Measurements from ENCODE around the gene TNP1. TPM values are rescaled to one million over a fixed set of nuclear protein-coding genes. Genes with fewer than 3 reads are reported as not detected.

The TNP1 gene
- total and polyA plus RNA-seq, 4 experiments from 2014 or later, result not detected

DNA sequence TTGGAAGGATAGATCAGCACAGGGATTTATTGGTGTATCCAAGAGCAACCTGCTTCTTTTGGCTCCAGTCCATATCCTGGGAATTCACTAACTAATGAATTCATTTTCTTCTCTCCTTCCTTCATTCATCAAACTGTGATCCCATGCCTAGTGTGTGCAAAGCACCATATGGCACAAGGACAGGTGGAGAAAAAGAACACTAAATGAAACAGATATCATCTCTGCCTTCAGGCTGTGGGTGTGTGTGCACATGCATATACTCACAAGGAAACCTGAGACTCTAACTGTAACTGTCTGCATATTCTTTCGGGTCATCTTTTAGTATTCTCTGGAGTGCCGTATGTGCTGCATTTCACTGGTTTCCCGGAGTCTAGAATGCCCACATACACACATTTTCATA is 20.2 kb downstream of the TNP1 start:
- peaks cover 1 to 6% of the 10 kb centered on the region in 2 donors for H3K27me3 Mint-ChIP-seq
- no peak overlapping the region for H3K4me3 Mint-ChIP-seq
- H3K4me1 Mint-ChIP-seq, result no peaks in the 10 kb centered on the region
- no peak overlapping the region for H3K27ac Mint-ChIP-seq
- H3K27ac ChIP-seq (ENCODE audit: low read depth, low read length), result no peak overlapping the region
- H3K27me3 ChIP-seq (ENCODE audit: insufficient read depth, low read length), result no peaks in the 10 kb centered on the region
- peaks cover 0 to 3% (median 0%) of the 10 kb centered on the region in 8 donors for H3K9me3 Mint-ChIP-seq
- ChIA-PET POLR2A (ENCODE audit: partially characterized antibody) (no interaction called here), CTCF (ENCODE audit: partially characterized antibody) (no interaction called here)
- H3K36me3 ChIP-seq (ENCODE audit: insufficient read depth, low read length), result no peaks in the 10 kb centered on the region
- H3K9me3 ChIP-seq (ENCODE audit: control insufficient read depth in 1 of 2, low read length in 2 of 2), result no peaks in the 10 kb centered on the region
- H3K4me1 ChIP-seq (ENCODE audit: insufficient read depth, low read length), result no peaks in the 10 kb centered on the region
- no peaks in the 10 kb centered on the region for H3K36me3 Mint-ChIP-seq
- no peak for DNase-seq
- intact Hi-C loops (cut with micrococcal nuclease), result no loop called here
- no peak overlapping the region for H3K4me3 ChIP-seq (ENCODE audit: low read length in 2 of 2)

DNA sequence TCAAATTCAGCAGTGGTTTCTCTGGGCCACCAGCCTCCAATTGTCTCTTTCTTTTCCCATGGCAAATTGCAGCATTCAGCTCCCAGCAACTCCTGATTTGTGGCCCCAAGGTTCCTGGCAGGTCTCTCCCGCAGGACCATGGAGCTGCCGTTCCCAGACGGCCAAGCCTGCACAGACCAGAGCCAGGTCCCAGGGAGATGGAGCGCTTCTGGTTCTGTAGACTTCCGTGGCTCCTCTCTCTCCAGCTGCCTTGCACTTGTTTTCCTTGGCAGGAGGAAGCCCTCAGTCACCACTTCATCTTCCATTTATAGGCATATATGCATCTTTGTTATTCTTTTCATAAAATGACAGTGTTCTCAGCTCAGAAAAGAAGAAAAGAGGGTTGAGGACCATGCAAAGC is 21.7 kb downstream of the TNP1 start:
- no peak overlapping the region for H3K27ac ChIP-seq (ENCODE audit: low read depth, low read length)
- no peak overlapping the region for H3K4me3 Mint-ChIP-seq
- no peak overlapping the region for H3K4me3 ChIP-seq (ENCODE audit: low read length in 2 of 2)
- H3K4me1 ChIP-seq (ENCODE audit: insufficient read depth, low read length), result no peaks in the 10 kb centered on the region
- ChIA-PET CTCF (ENCODE audit: partially characterized antibody) (no interaction called here), POLR2A (ENCODE audit: partially characterized antibody) (no interaction called here)
- peaks cover 0 to 3% (median 0%) of the 10 kb centered on the region in 8 donors for H3K9me3 Mint-ChIP-seq
- no peak for DNase-seq
- no peak overlapping the region for H3K27ac Mint-ChIP-seq
- no peaks in the 10 kb centered on the region for H3K36me3 Mint-ChIP-seq
- intact Hi-C loops (cut with micrococcal nuclease), result no loop called here
- peaks cover 1 to 6% of the 10 kb centered on the region in 2 donors for H3K27me3 Mint-ChIP-seq
- H3K4me1 Mint-ChIP-seq, result no peaks in the 10 kb centered on the region
- H3K27me3 ChIP-seq (ENCODE audit: insufficient read depth, low read length), result no peaks in the 10 kb centered on the region
- H3K9me3 ChIP-seq (ENCODE audit: control insufficient read depth in 1 of 2, low read length in 2 of 2), result no peaks in the 10 kb centered on the region
- H3K36me3 ChIP-seq (ENCODE audit: insufficient read depth, low read length), result no peaks in the 10 kb centered on the region

DNA sequence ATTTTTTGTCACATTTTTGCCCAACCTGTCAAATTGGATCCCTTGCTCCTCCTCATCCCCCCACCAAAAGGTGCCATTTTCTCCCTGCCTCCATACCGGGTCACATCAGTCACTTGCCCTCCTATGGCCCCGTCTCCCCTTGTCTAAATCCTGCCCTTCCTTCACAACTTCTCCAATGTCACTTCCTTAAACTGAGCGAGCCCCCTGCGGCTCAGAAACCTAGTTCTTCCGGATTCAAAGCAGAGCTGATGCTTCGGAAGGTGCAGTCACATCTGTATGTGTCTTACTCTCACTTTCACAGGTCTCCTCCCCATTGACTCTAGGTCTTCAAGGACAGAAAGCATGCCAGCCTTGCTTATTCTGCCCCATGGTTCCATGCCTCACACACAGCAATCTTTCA is 22.1 kb downstream of the TNP1 start:
- ChIA-PET CTCF (ENCODE audit: partially characterized antibody) (interaction anchor here (0.5 kb wide), 1 partner anchor 1425 kb away, joined by 3 read pairs; no protein-coding TSS in a partner anchor), POLR2A (ENCODE audit: partially characterized antibody) (no interaction called here)
- H3K27ac ChIP-seq (ENCODE audit: low read depth, low read length), result no peak overlapping the region
- no peaks in the 10 kb centered on the region for H3K4me1 ChIP-seq (ENCODE audit: insufficient read depth, low read length)
- DNase-seq, result no peak
- Mint-ChIP-seq H3K9me3 (peaks cover 0 to 3% (median 0%) of the 10 kb centered on the region in 8 donors), H3K27me3 (peaks cover 1 to 6% of the 10 kb centered on the region in 2 donors), H3K4me3 (no peak overlapping the region), H3K4me1 (no peaks in the 10 kb centered on the region), H3K27ac (no peak overlapping the region), H3K36me3 (no peaks in the 10 kb centered on the region)
- no peaks in the 10 kb centered on the region for H3K9me3 ChIP-seq (ENCODE audit: control insufficient read depth in 1 of 2, low read length in 2 of 2)
- H3K36me3 ChIP-seq (ENCODE audit: insufficient read depth, low read length), result no peaks in the 10 kb centered on the region
- H3K4me3 ChIP-seq (ENCODE audit: low read length in 2 of 2), result no peak overlapping the region
- no peaks in the 10 kb centered on the region for H3K27me3 ChIP-seq (ENCODE audit: insufficient read depth, low read length)
- intact Hi-C loops (cut with micrococcal nuclease), result no loop called here

DNA sequence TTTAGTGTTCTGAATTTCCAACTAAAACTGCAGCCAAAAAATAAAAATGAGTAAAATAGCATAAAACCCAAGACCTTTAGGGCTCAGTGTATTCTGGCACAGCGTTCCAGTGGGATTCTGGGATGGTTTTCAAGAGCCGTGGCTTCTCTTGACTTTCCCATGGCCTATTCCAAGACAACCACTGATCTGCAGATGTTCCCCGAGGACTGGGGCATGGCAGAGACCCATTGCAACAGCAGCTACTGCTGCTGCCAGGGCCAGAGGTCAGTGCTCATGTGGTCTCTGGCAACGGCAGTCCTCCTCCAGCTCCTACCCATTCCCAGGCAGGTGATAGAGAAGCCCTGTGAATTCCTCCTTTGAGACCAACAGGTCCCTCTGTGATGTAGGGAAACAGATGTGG is 26.8 kb downstream of the TNP1 start:
- H3K27ac Mint-ChIP-seq, result no peak overlapping the region
- H3K9me3 Mint-ChIP-seq, result peaks cover 0 to 3% (median 0%) of the 10 kb centered on the region in 8 donors
- no peaks in the 10 kb centered on the region for H3K36me3 Mint-ChIP-seq
- Histone ChIP-seq H3K27me3 (ENCODE audit: insufficient read depth, low read length) (no peaks in the 10 kb centered on the region), H3K27ac (ENCODE audit: low read depth, low read length) (no peak overlapping the region), H3K4me3 (ENCODE audit: low read length in 2 of 2) (no peak overlapping the region), H3K9me3 (ENCODE audit: control insufficient read depth in 1 of 2, low read length in 2 of 2) (no peaks in the 10 kb centered on the region), H3K4me1 (ENCODE audit: insufficient read depth, low read length) (no peaks in the 10 kb centered on the region), H3K36me3 (ENCODE audit: insufficient read depth, low read length) (no peaks in the 10 kb centered on the region)
- POLR2A ChIA-PET (ENCODE audit: partially characterized antibody), result no interaction called here
- CTCF ChIA-PET (ENCODE audit: partially characterized antibody), result no interaction called here
- peaks cover 5 to 10% of the 10 kb centered on the region in 2 donors for H3K27me3 Mint-ChIP-seq
- no peaks in the 10 kb centered on the region for H3K4me1 Mint-ChIP-seq
- intact Hi-C loops (cut with micrococcal nuclease), result no loop called here
- no peak overlapping the region for H3K4me3 Mint-ChIP-seq
- no peak for DNase-seq

DNA sequence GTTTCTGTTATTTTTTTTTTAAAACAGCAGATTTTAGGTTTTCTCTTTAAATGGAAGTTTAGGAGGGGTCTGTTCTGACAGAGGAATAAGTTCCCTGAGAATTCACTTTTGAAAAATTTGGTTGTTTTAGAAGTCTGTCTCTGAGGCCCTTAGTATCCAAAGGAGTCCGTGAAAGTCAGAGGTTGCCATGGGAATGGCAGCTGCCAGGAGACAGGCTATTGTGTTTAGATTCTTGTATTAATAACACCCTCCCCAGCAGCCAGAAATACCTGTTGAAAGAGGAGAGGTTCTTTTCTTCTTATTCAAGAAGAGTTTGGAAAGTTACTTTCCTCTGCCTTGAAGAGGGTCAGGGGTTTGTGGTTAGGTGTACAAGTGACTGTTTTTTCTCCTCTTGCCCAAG is 29.5 kb downstream of the TNP1 start:
- POLR2A ChIA-PET (ENCODE audit: partially characterized antibody), result no interaction called here

DNA sequence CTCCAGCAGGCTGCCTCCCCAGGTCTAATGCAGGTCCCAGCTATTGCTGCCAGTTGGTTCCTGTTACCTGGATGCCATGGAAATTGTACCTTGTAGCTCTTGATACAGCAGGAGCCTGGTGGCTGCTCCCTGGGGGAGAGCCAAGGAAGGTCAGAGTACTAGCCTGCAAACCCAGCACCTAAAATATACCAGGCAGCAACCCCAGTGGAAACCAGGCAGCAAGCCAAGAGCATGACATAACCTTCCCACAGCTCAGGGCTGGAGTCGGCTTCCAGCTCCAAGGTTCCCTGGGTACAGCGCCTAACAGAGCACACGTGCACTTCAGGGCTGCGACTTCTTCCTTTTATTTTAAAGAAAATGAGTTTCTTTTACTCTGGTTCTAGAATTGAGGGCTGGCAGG is 30.3 kb downstream of the TNP1 start:
- Mint-ChIP-seq H3K27me3 (peaks cover 4 to 7% of the 10 kb centered on the region in 2 donors), H3K9me3 (peaks cover 0 to 4% (median 0%) of the 10 kb centered on the region in 8 donors)
- intact Hi-C loops (cut with micrococcal nuclease), result no loop called here

More for the DNA sequence above, 29.5 kb downstream of the TNP1 start:
- Mint-ChIP-seq H3K27ac (no peak overlapping the region), H3K4me1 (no peaks in the 10 kb centered on the region), H3K27me3 (peaks cover 4 to 7% of the 10 kb centered on the region in 2 donors), H3K9me3 (peaks cover 0 to 4% (median 0%) of the 10 kb centered on the region in 8 donors), H3K4me3 (no peak overlapping the region), H3K36me3 (no peaks in the 10 kb centered on the region)
- H3K27ac ChIP-seq (ENCODE audit: low read depth, low read length), result no peak overlapping the region
- no peaks in the 10 kb centered on the region for H3K27me3 ChIP-seq (ENCODE audit: insufficient read depth, low read length)
- no peak for DNase-seq
- no peaks in the 10 kb centered on the region for H3K36me3 ChIP-seq (ENCODE audit: insufficient read depth, low read length)
- CTCF ChIA-PET (ENCODE audit: partially characterized antibody), result no interaction called here
- no peaks in the 10 kb centered on the region for H3K9me3 ChIP-seq (ENCODE audit: control insufficient read depth in 1 of 2, low read length in 2 of 2)
- H3K4me1 ChIP-seq (ENCODE audit: insufficient read depth, low read length), result no peaks in the 10 kb centered on the region
- H3K4me3 ChIP-seq (ENCODE audit: low read length in 2 of 2), result no peak overlapping the region
- intact Hi-C loops (cut with micrococcal nuclease), result no loop called here

DNA sequence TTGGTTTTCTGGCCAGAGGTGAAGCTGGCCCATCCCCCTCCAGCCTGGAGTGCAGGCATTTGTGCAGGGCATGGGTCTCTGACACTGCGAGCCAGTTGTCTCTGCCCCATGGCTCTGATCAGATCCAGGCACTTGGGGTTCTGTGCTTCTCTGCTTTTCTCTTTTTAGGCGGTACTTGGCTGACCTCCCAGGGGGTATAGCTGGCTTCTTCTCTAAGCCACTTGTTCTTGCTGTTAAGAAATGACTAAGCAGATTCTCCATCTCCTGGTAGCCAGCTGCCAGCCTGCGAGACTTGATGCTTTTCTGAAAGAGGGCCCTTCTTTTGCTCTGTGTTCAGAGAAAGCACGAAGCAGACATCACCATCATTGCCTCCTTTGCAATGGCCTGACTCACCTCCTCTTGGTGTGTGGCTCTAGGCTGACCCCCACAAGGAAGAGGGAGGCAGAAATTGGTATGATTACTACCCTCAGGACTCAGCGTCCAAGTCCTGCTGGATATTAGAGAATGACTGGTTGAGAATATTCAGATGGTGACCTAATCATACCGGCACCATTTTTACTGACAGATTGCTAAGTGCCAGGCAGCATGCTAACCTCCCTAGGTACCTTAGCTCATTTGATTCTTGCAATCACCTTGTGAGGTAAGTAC is 32.7 kb downstream of the TNP1 start:
- intact Hi-C loops (cut with micrococcal nuclease), result no loop called here

More for the DNA sequence above, 30.3 kb downstream of the TNP1 start:
- no peak overlapping the region for H3K27ac Mint-ChIP-seq
- Histone ChIP-seq H3K4me1 (ENCODE audit: insufficient read depth, low read length) (no peaks in the 10 kb centered on the region), H3K27me3 (ENCODE audit: insufficient read depth, low read length) (no peaks in the 10 kb centered on the region), H3K36me3 (ENCODE audit: insufficient read depth, low read length) (no peaks in the 10 kb centered on the region), H3K27ac (ENCODE audit: low read depth, low read length) (no peak overlapping the region), H3K4me3 (ENCODE audit: low read length in 2 of 2) (no peak overlapping the region), H3K9me3 (ENCODE audit: control insufficient read depth in 1 of 2, low read length in 2 of 2) (no peaks in the 10 kb centered on the region)
- H3K4me3 Mint-ChIP-seq, result no peak overlapping the region
- no peak for DNase-seq
- no peaks in the 10 kb centered on the region for H3K36me3 Mint-ChIP-seq
- H3K4me1 Mint-ChIP-seq, result no peaks in the 10 kb centered on the region
- ChIA-PET CTCF (ENCODE audit: partially characterized antibody) (no interaction called here), POLR2A (ENCODE audit: partially characterized antibody) (no interaction called here)

More for the DNA sequence above, 32.7 kb downstream of the TNP1 start:
- no peak overlapping the region for H3K27ac ChIP-seq (ENCODE audit: low read depth, low read length)
- Mint-ChIP-seq H3K27me3 (peaks cover 4 to 7% of the 10 kb centered on the region in 2 donors), H3K4me1 (no peaks in the 10 kb centered on the region), H3K9me3 (peaks cover 0 to 7% (median 0%) of the 10 kb centered on the region in 8 donors), H3K4me3 (no peak overlapping the region), H3K36me3 (no peaks in the 10 kb centered on the region), H3K27ac (no peak overlapping the region)
- no peak overlapping the region for H3K4me3 ChIP-seq (ENCODE audit: low read length in 2 of 2)
- H3K36me3 ChIP-seq (ENCODE audit: insufficient read depth, low read length), result no peaks in the 10 kb centered on the region
- H3K27me3 ChIP-seq (ENCODE audit: insufficient read depth, low read length), result no peaks in the 10 kb centered on the region
- ChIA-PET POLR2A (ENCODE audit: partially characterized antibody) (no interaction called here), CTCF (ENCODE audit: partially characterized antibody) (no interaction called here)
- H3K4me1 ChIP-seq (ENCODE audit: insufficient read depth, low read length), result no peaks in the 10 kb centered on the region
- H3K9me3 ChIP-seq (ENCODE audit: control insufficient read depth in 1 of 2, low read length in 2 of 2), result no peaks in the 10 kb centered on the region
- no peak for DNase-seq

Measured in CD4-positive, alpha-beta memory T cell (primary cell).